Measurements from ENCODE around the gene AWAT2. TPM values are rescaled to one million over a fixed set of nuclear protein-coding genes. Genes with fewer than 3 reads are reported as not detected.

Gene AWAT2
- total RNA-seq (not detected in 2 replicates), polyA plus RNA-seq (not detected in 2 replicates)

GRCh38 chrX:70049925-70050324 is at the start of gene AWAT2:
Gene AWAT2, minus strand, starts transcription at chrX:70049938. Its CDS starts 6 bp downstream, at chrX:70049932.
- Histone ChIP-seq H3K36me3 (replicated peaks; ENCODE audit: insufficient read depth, low read depth) (no peaks in the 10 kb centered on the region), H3K27me3 (no peaks in the 10 kb centered on the region), H3K4me3 (no peak within 1 kb of the TSS), H2AFZ (no peak within 1 kb of the TSS), H3K9me3 (ENCODE audit: low read depth) (no peaks in the 10 kb centered on the region), H3K27ac (no peak within 1 kb of the TSS), H3K79me2 (no peaks in the 10 kb centered on the region), H4K20me1 (ENCODE audit: insufficient read depth, poor library complexity, severe bottlenecking) (no peaks in the 10 kb centered on the region), H3K9me2 (replicated peaks; ENCODE audit: insufficient read depth) (no peaks in the 10 kb centered on the region), H3K4me2 (no peak within 1 kb of the TSS), H3K4me1 (ENCODE audit: insufficient read depth) (no peaks in the 10 kb centered on the region)
- no peak for TF ChIP-seq EZH2phosphoT487 (IDR thresholded peaks at IDR 0.05; ENCODE audit: low read depth, severe bottlenecking, unreplicated experiment)
- TF ChIP-seq EZH2 (IDR thresholded peaks at IDR 0.05; ENCODE audit: borderline replicate concordance), result no peak
- no peak for TF ChIP-seq CTCF (IDR thresholded peaks at IDR 0.05; ENCODE audit: poor library complexity)
- WGBS (ENCODE audit: low lambda C conversion rate, missing lambda C conversion rate), result 52% methylated on average over 4 of the region's 4 CpGs
- no peak for DNase-seq (ENCODE audit: low spot score)

- no peaks in the 10 kb centered on the region for H3K9me2 ChIP-seq (replicated peaks; ENCODE audit: insufficient read depth)
- no peaks in the 10 kb centered on the region for H3K36me3 ChIP-seq (replicated peaks; ENCODE audit: insufficient read depth, low read depth)
- no peak overlapping the region for H3K27ac ChIP-seq
- TF ChIP-seq CTCF (IDR thresholded peaks at IDR 0.05; ENCODE audit: poor library complexity) (no peak), EZH2phosphoT487 (IDR thresholded peaks at IDR 0.05; ENCODE audit: low read depth, severe bottlenecking, unreplicated experiment) (no peak), EZH2 (IDR thresholded peaks at IDR 0.05; ENCODE audit: borderline replicate concordance) (no peak)
- H3K4me2 ChIP-seq, result no peak overlapping the region
- no peaks in the 10 kb centered on the region for H4K20me1 ChIP-seq (ENCODE audit: insufficient read depth, poor library complexity, severe bottlenecking)
- H3K27me3 ChIP-seq, result no peaks in the 10 kb centered on the region
- 42% methylated on average over 2 of the region's 2 CpGs for WGBS (ENCODE audit: low lambda C conversion rate, missing lambda C conversion rate)
- H3K4me1 ChIP-seq (ENCODE audit: insufficient read depth), result no peaks in the 10 kb centered on the region
- H3K4me3 ChIP-seq, result no peak overlapping the region
- DNase-seq (ENCODE audit: low spot score), result peak; percentile 14
- no peaks in the 10 kb centered on the region for H3K9me3 ChIP-seq (ENCODE audit: low read depth)
- H3K79me2 ChIP-seq, result no peaks in the 10 kb centered on the region
- no peak overlapping the region for H2AFZ ChIP-seq
These were observed 46.3 kb upstream of the AWAT2 start for GRCh38 chrX:70096052-70096451.

GRCh38 chrX:70092247-70092646 is 42.5 kb upstream of the AWAT2 start:
- TF ChIP-seq EZH2phosphoT487 (IDR thresholded peaks at IDR 0.05; ENCODE audit: low read depth, severe bottlenecking, unreplicated experiment) (no peak), CTCF (IDR thresholded peaks at IDR 0.05; ENCODE audit: poor library complexity) (no peak), EZH2 (IDR thresholded peaks at IDR 0.05; ENCODE audit: borderline replicate concordance) (no peak)
- Histone ChIP-seq H3K4me1 (ENCODE audit: insufficient read depth) (peaks cover 3% of the 10 kb centered on the region), H4K20me1 (ENCODE audit: insufficient read depth, poor library complexity, severe bottlenecking) (no peaks in the 10 kb centered on the region), H3K9me2 (replicated peaks; ENCODE audit: insufficient read depth) (no peaks in the 10 kb centered on the region), H3K9me3 (ENCODE audit: low read depth) (no peaks in the 10 kb centered on the region), H3K4me3 (no peak overlapping the region), H3K27ac (no peak overlapping the region), H3K79me2 (no peaks in the 10 kb centered on the region), H3K36me3 (replicated peaks; ENCODE audit: insufficient read depth, low read depth) (no peaks in the 10 kb centered on the region), H3K4me2 (no peak overlapping the region), H2AFZ (no peak overlapping the region), H3K27me3 (no peaks in the 10 kb centered on the region)
- DNase-seq (ENCODE audit: low spot score), result no peak
- WGBS (ENCODE audit: low lambda C conversion rate, missing lambda C conversion rate), result 89% methylated on average over 4 of the region's 4 CpGs
